ENCODE measurements around the gene TRAP1.
"Not testable (repeated sequence)": the region's sequence is repeated elsewhere in the genome, so short reads cannot be mapped to it uniquely, and the experiment has no call there.

GRCh38 chr16:3656160-3656490 lies 61.2 kb downstream of the TRAP1 start:
- TF ChIP-seq CTCF (IDR thresholded peaks at IDR 0.05; ENCODE audit: low read depth, low read length); EZH2phosphoT487 (IDR thresholded peaks at IDR 0.05; ENCODE audit: low read depth): not testable (repeated sequence)
